AG04450 (cell line): ENCODE results near the gene EXOC4. TPM values are rescaled to one million over a fixed set of nuclear protein-coding genes. Genes with fewer than 3 reads are reported as not detected.

ENCODE experiments used
- CTCF ChIA-PET: fragments of 300-600, 350-600 bp; formaldehyde crosslinking; extraction: SDS; loops from one replicate; lab custom pipeline; 2022; ENCODE audit warnings: antibody characterized with exemption, inconsistent platforms; lab: Charles Lee
- POLR2A ChIA-PET: fragments of 350-600 bp; formaldehyde crosslinking; extraction: SDS; loops from one replicate; lab custom pipeline; 2021; ENCODE audit warnings: antibody characterized with exemption, inconsistent platforms; lab: Yijun Ruan, JAX
- DNase-seq: peaks from one replicate; pipeline ENCODE4 v3.0.0-alpha.2; 2011; ENCODE audit warnings: low read depth, low spot score
- H3K27ac ChIP-seq: one replicate; pipeline ENCODE4 v1.5.1; 2012; ENCODE audit warnings: low read depth, low read length, control low read depth
- H3K27me3 ChIP-seq: one replicate; pipeline ENCODE4 v1.6.0; 2012; ENCODE audit warnings: low read length; ENCODE audit not compliant: control insufficient read depth, insufficient read depth
- H3K4me3 ChIP-seq: 2 replicates; pipeline ENCODE4 v1.5.1; 2011; ENCODE audit warnings: mild to moderate bottlenecking, low read depth, low read length, control low read depth
- H3K9me3 ChIP-seq: 2 replicates; pipeline ENCODE4 v1.5.1; 2012; ENCODE audit warnings: low read length; ENCODE audit not compliant: control insufficient read depth, insufficient read depth
- CTCF ChIP-seq: IDR thresholded peaks from 2 replicates; pipeline ENCODE4 v1.5.1; 2011; ENCODE audit warnings: low read depth, low read length, control low read depth, inconsistent platforms
- polyA plus RNA-seq: library from polyadenylated mRNA; depleted of rRNA; stranded (reverse); fragments of >200 nt; gene quantifications from 2 replicates; pipeline ENCODE4 v1.2.3, GENCODE V29; 2011

Gene EXOC4
- polyA plus RNA-seq, 1 experiment = 73.5 TPM

- CTCF ChIA-PET = no interaction called here
- H3K27me3 ChIP-seq = no peaks in the 10 kb centered on the region
These were observed 493.4 kb downstream of the EXOC4 start for GRCh38 chr7:133746305-133746704.

GRCh38 chr7:133746847-133747246 is 494.0 kb downstream of the EXOC4 start:
- ChIA-PET POLR2A (no interaction called here), CTCF (no interaction called here)
- TF ChIP-seq CTCF = no peak

More at GRCh38 chr7:133746305-133746704, 493.4 kb downstream of the EXOC4 start:
- no peaks in the 10 kb centered on the region for H3K9me3 ChIP-seq
- TF ChIP-seq CTCF = no peak
- no peak overlapping the region for H3K4me3 ChIP-seq
- POLR2A ChIA-PET = no interaction called here
- DNase-seq = no peak
- no peak overlapping the region for H3K27ac ChIP-seq

GRCh38 chr7:133748443-133749407 is 495.8 kb downstream of the EXOC4 start:
- POLR2A ChIA-PET = no interaction called here
- Histone ChIP-seq H3K27ac (no peak overlapping the region), H3K27me3 (no peaks in the 10 kb centered on the region), H3K9me3 (no peaks in the 10 kb centered on the region), H3K4me3 (no peak overlapping the region)
- DNase-seq = no peak
- no peak for TF ChIP-seq CTCF
- CTCF ChIA-PET = no interaction called here

More at GRCh38 chr7:133746847-133747246, 494.0 kb downstream of the EXOC4 start:
- no peak for DNase-seq
- no peaks in the 10 kb centered on the region for H3K27me3 ChIP-seq
- H3K9me3 ChIP-seq = no peaks in the 10 kb centered on the region
- H3K4me3 ChIP-seq = no peak overlapping the region
- H3K27ac ChIP-seq = no peak overlapping the region

GRCh38 chr7:133750287-133750686 is 497.4 kb downstream of the EXOC4 start:
- no peak for DNase-seq
- no peak overlapping the region for H3K4me3 ChIP-seq
- TF ChIP-seq CTCF = no peak
- no peaks in the 10 kb centered on the region for H3K27me3 ChIP-seq
- H3K9me3 ChIP-seq = no peaks in the 10 kb centered on the region
- POLR2A ChIA-PET = no interaction called here
- CTCF ChIA-PET = interaction anchor here (1.4 kb wide), 1 partner anchor 316 kb away, joined by 3 read pairs; no protein-coding TSS in a partner anchor
- no peak overlapping the region for H3K27ac ChIP-seq

GRCh38 chr7:133751079-133751478 is 498.2 kb downstream of the EXOC4 start:
- CTCF ChIA-PET = interaction anchor here (1.4 kb wide), 1 partner anchor 316 kb away, joined by 3 read pairs; no protein-coding TSS in a partner anchor
- H3K9me3 ChIP-seq = no peaks in the 10 kb centered on the region

More at GRCh38 chr7:133751079-133751478, 498.2 kb downstream of the EXOC4 start:
- POLR2A ChIA-PET = no interaction called here
- Histone ChIP-seq H3K27me3 (no peaks in the 10 kb centered on the region), H3K27ac (no peak overlapping the region), H3K4me3 (no peak overlapping the region)
- no peak for TF ChIP-seq CTCF
- no peak for DNase-seq
